Stomach (tissue), 4 donors: ENCODE measurements around the gene SIK3.

Experiments
- EP300 ChIP-seq: sonication (generic); formaldehyde crosslinking; IDR thresholded peaks from one replicate; pipeline ENCODE4 v1.6.1; 2017; ENCODE audit warnings: antibody characterized with exemption
- POLR2AphosphoS5 ChIP-seq, 3 donors: sonication (generic); formaldehyde crosslinking; IDR thresholded peaks; one replicate each; pipeline ENCODE4 v1.6.1; 2016; ENCODE audit warnings: antibody characterized with exemption in 3 of 3

DNA sequence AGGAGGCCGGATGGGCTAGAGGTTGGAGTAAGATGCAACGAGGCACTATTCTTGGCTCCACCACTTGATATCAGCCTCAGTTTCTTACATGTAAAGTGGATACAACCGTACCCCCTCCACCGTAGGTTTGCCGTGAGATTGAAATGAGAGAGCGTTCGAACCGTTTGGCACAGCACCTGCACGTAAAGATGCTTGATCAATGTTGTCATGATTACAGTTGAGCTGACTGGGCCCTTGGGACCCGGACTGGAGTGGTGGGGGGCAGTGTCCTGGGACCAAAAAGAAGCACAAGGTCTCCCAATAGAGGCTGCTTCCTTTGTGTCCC, 264.8 kb downstream of the SIK3 start:
- TF ChIP-seq EP300: no peak
- TF ChIP-seq POLR2AphosphoS5 (IDR thresholded peaks at IDR 0.05): no peak
